CD4-positive, alpha-beta T cell (primary cell): Measurements from ENCODE around the gene PCYOX1L. TPM values are rescaled to one million over a fixed set of nuclear protein-coding genes. Genes with fewer than 3 reads are reported as not detected.

Source experiments
- ATAC-seq: fragments of 200-7000 bp; cut with Tn5 transposase; one replicate; pipeline ENCODE4 v1.10.0; 2022; ENCODE audit warnings: mild to moderate bottlenecking; ENCODE audit not compliant: poor library complexity
- CTCF ChIA-PET: fragments of 350-600 bp; sonication (Branson Sonifier 250); formaldehyde crosslinking; loops from one replicate; lab custom pipeline; 2021; ENCODE audit warnings: antibody characterized with exemption, inconsistent platforms; lab: Charles Lee
- POLR2A ChIA-PET: fragments of 350-600 bp; sonication (Branson Sonifier 250); formaldehyde crosslinking; loops from one replicate; lab custom pipeline; 2021; ENCODE audit warnings: antibody characterized with exemption, inconsistent platforms; lab: Charles Lee
- DNase-seq, 14 experiments: peaks; one replicate each; pipeline ENCODE4 v3.0.0-alpha.2; 2013 to 2020; ENCODE audit warnings: mixed read lengths in 2 of 14
- H3K27ac ChIP-seq, 2 donors: one replicate each; pipeline versions ENCODE4 v1.5.1 to v1.7.0; 2013; ENCODE audit warnings: low read length in 2 of 2, low read depth in 1 of 2, mild to moderate bottlenecking in 1 of 2
- H3K27me3 ChIP-seq, 2 experiments: 1 replicate in 1 of 2; 2 replicates in 1 of 2; pipeline versions ENCODE4 v1.6.1 to v1.7.0; 2013; ENCODE audit warnings: low read length in 2 of 2, control low read depth in 1 of 2, mild to moderate bottlenecking in 1 of 2, moderate library complexity in 1 of 2; ENCODE audit not compliant: insufficient read depth in 2 of 2, control insufficient read depth in 1 of 2
- H3K36me3 ChIP-seq: one replicate; pipeline ENCODE4 v1.6.1; 2013; ENCODE audit warnings: low read length, control low read depth; ENCODE audit not compliant: insufficient read depth
- H3K4me1 ChIP-seq: one replicate; pipeline ENCODE4 v1.6.1; 2013; ENCODE audit warnings: low read length, control low read depth; ENCODE audit not compliant: insufficient read depth
- H3K4me3 ChIP-seq: one replicate; pipeline ENCODE4 v1.5.1; 2013; ENCODE audit warnings: mild to moderate bottlenecking, low read length, moderate library complexity
- H3K9me3 ChIP-seq, 2 experiments: 1 replicate in 1 of 2; 2 replicates in 1 of 2; pipeline versions ENCODE4 v1.6.1 to v1.7.0; 2013; ENCODE audit warnings: low read length in 2 of 2, mild to moderate bottlenecking in 2 of 2, control low read depth in 1 of 2, moderate library complexity in 1 of 2; ENCODE audit not compliant: control insufficient read depth in 1 of 2, insufficient read depth in 1 of 2
- H3K27ac Mint-ChIP-seq: one replicate; pipeline ENCODE4 v1.8.0; 2020; ENCODE audit warnings: mixed read lengths
- H3K27me3 Mint-ChIP-seq: one replicate; pipeline ENCODE4 v1.8.0; 2021; ENCODE audit warnings: mixed read lengths
- H3K36me3 Mint-ChIP-seq: one replicate; pipeline ENCODE4 v1.8.0; 2021; ENCODE audit warnings: low read depth, mixed read lengths
- H3K4me1 Mint-ChIP-seq: one replicate; pipeline ENCODE4 v1.8.0; 2021; ENCODE audit warnings: low read depth, mixed read lengths
- H3K4me3 Mint-ChIP-seq: one replicate; pipeline ENCODE4 v1.8.0; 2020; ENCODE audit warnings: mild to moderate bottlenecking, mixed read lengths
- H3K9me3 Mint-ChIP-seq: one replicate; pipeline ENCODE4 v1.8.0; 2020; ENCODE audit warnings: mixed read lengths
- intact Hi-C, 2 experiments: fragments of 100-400 bp; cut with DNase I in 1 of 2; cut with micrococcal nuclease in 1 of 2; formaldehyde crosslinking; loops; one replicate each; pipeline versions ENCODE4 v1.15.1 to v1.9.0; 2023 to 2025; cut with DNase I, micrococcal nuclease
- total RNA-seq, 174 experiments: library from RNA in 2 of 174; stranded (reverse) in 2 of 174; gene quantifications; one replicate each; pipeline ENCODE4 v1.2.3 and lab custom pipeline; 2021 to 2026
- TF ChIP-seq, protein P1 (sequence below): fragments of 200-600 bp; IDR thresholded peaks from one replicate; pipeline ENCODE4 v1.8.0; 2022; ENCODE audit warnings: antibody characterized with exemption, mild to moderate bottlenecking

PCYOX1L gene
- total RNA-seq, 2 experiments from 2014 or later: 22.9 to 24.8 TPM

DNA sequence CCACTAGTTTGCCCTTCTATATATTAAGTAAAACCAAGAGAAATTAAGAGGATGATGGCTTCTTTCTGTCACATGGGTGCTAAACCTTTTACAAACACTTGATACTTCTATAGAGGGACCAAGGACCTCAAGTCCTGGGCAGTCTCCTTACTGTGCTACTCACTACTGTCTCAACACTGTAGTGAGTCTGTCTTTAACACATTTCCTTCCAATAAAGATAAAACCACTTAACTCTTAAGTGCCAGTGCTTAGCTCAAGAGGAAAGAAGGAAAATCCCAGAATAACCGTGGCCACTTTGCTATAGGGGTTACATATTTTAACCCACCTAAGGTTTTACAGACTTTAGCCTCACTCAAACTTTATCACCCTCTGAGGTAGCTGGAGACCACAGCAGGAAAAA, 16.9 kb upstream of the PCYOX1L start:
- no peaks in the 10 kb centered on the region for H3K9me3 Mint-ChIP-seq
- no peaks in the 10 kb centered on the region for H3K27me3 Mint-ChIP-seq
- no peaks in the 10 kb centered on the region for H3K9me3 ChIP-seq
- H3K27me3 ChIP-seq: no peaks in the 10 kb centered on the region
- no peaks in the 10 kb centered on the region for H3K36me3 ChIP-seq
- H3K27ac ChIP-seq: no peak overlapping the region
- ChIA-PET POLR2A (no interaction called here), CTCF (interaction anchor here (1.0 to 2.8 kb wide), 2 partner anchors 20 to 23 kb away, joined by 3 to 8 read pairs; no protein-coding TSS in a partner anchor)
- no peak for DNase-seq
- no peak overlapping the region for H3K4me3 ChIP-seq
- peaks cover 6% of the 10 kb centered on the region for H3K36me3 Mint-ChIP-seq
- no peak overlapping the region for H3K27ac Mint-ChIP-seq
- no peak overlapping the region for H3K4me3 Mint-ChIP-seq
- TF ChIP-seq, protein P1, sequence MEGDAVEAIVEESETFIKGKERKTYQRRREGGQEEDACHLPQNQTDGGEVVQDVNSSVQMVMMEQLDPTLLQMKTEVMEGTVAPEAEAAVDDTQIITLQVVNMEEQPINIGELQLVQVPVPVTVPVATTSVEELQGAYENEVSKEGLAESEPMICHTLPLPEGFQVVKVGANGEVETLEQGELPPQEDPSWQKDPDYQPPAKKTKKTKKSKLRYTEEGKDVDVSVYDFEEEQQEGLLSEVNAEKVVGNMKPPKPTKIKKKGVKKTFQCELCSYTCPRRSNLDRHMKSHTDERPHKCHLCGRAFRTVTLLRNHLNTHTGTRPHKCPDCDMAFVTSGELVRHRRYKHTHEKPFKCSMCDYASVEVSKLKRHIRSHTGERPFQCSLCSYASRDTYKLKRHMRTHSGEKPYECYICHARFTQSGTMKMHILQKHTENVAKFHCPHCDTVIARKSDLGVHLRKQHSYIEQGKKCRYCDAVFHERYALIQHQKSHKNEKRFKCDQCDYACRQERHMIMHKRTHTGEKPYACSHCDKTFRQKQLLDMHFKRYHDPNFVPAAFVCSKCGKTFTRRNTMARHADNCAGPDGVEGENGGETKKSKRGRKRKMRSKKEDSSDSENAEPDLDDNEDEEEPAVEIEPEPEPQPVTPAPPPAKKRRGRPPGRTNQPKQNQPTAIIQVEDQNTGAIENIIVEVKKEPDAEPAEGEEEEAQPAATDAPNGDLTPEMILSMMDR: no peak
- peaks cover 17% of the 10 kb centered on the region for H3K4me1 ChIP-seq
- no peak for ATAC-seq
- intact Hi-C loops: loop anchor here in 1 of 2 experiments (2.0 to 10.0 kb wide), 4 partner anchors 20 to 1014 kb away; partner anchors contain the start of genes FBXO38 and TCOF1
- H3K4me1 Mint-ChIP-seq: peaks cover 21% of the 10 kb centered on the region

DNA sequence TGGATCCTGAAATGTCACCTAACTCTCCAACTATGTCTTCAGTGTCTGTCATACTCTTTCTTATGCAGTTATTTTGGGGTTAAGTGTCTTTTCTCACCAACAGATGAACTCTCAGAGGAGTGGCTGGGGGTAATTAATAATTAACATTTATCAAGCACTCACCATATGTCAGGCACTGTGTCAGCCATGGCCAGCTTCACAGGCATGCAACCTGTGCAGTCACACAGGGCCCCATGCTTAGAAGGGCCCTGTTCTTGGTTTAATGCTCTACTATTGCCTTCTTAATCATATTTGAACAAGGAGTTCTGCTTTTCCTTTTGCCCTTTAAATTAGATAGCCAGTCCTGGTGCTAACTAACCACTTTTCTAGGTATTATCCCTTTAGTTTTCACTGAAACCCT, 16.0 kb upstream of the PCYOX1L start:
- H3K36me3 ChIP-seq: no peaks in the 10 kb centered on the region
- peaks cover 27% of the 10 kb centered on the region for H3K4me1 ChIP-seq
- Mint-ChIP-seq H3K9me3 (no peaks in the 10 kb centered on the region), H3K4me1 (peaks cover 28% of the 10 kb centered on the region), H3K36me3 (peaks cover 12% of the 10 kb centered on the region), H3K27ac (no peak overlapping the region), H3K4me3 (no peak overlapping the region), H3K27me3 (no peaks in the 10 kb centered on the region)
- TF ChIP-seq, protein P1: no peak
- H3K4me3 ChIP-seq: no peak overlapping the region
- no peaks in the 10 kb centered on the region for H3K27me3 ChIP-seq
- ChIA-PET POLR2A (no interaction called here), CTCF (interaction anchor here (1.1 to 2.8 kb wide), 2 partner anchors 24 to 100 kb away, joined by 3 to 8 read pairs; no protein-coding TSS in a partner anchor)
- no peak overlapping the region for H3K27ac ChIP-seq
- ATAC-seq (no peak), DNase-seq (no peak)
- H3K9me3 ChIP-seq: no peaks in the 10 kb centered on the region
- intact Hi-C loops: loop anchor here in 1 of 2 experiments (2.0 to 10.0 kb wide), 4 partner anchors 21 to 1013 kb away; partner anchors contain the start of genes FBXO38 and TCOF1

DNA sequence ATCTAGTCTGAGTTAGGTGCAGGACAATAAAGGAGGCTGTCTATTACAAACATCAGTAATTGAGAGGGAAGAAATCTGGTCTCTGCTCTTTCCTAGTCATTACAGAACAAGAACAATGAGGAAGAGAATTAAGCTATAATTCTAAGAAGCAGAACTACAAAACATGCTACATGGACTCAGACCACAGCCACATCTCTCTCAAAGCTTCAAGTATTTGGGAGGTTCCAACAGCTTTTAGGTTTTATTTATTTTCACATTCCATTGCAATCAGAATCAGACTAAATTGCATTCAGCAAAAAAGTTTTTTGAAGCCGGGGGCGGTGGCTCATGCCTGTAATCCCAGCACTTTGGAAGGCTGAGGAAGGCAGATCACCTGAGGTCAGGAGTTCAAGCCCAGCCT, 13.7 kb upstream of the PCYOX1L start:
- no peaks in the 10 kb centered on the region for H3K27me3 ChIP-seq
- Mint-ChIP-seq H3K27ac (peak overlapping the region; percentile 85), H3K9me3 (no peaks in the 10 kb centered on the region), H3K36me3 (peaks cover 32% of the 10 kb centered on the region), H3K4me1 (peaks cover 49% of the 10 kb centered on the region), H3K27me3 (no peaks in the 10 kb centered on the region), H3K4me3 (peak overlapping the region; percentile 92)
- TF ChIP-seq, protein P1: no peak
- no peaks in the 10 kb centered on the region for H3K9me3 ChIP-seq
- peaks cover 13% of the 10 kb centered on the region for H3K36me3 ChIP-seq
- POLR2A ChIA-PET: interaction anchor here (0.7 to 7.3 kb wide), 12 partner anchors 9 to 207 kb away, joined by 3 to 194 read pairs (median 10); partner anchors contain the start of genes CSNK1A1 and PCYOX1L
- no peak overlapping the region for H3K27ac ChIP-seq
- H3K4me1 ChIP-seq: peaks cover 50% of the 10 kb centered on the region
- H3K4me3 ChIP-seq: no peak overlapping the region
- CTCF ChIA-PET: interaction anchor here (1.3 to 4.1 kb wide), 5 partner anchors 12 to 208 kb away, joined by 3 to 21 read pairs (median 5); partner anchors contain the start of genes CSNK1A1 and PCYOX1L
- DNase-seq: no peak
- no peak for ATAC-seq
- intact Hi-C loops: loop anchor here (2.0 to 10.0 kb wide), 4 partner anchors 15 to 1011 kb away; partner anchors contain the start of genes PCYOX1L (in 2 of the 2), FBXO38 (in 1 of the 2) and TCOF1 (in 1 of the 2)
